Measurements from ENCODE around the gene SHH.

DNA sequence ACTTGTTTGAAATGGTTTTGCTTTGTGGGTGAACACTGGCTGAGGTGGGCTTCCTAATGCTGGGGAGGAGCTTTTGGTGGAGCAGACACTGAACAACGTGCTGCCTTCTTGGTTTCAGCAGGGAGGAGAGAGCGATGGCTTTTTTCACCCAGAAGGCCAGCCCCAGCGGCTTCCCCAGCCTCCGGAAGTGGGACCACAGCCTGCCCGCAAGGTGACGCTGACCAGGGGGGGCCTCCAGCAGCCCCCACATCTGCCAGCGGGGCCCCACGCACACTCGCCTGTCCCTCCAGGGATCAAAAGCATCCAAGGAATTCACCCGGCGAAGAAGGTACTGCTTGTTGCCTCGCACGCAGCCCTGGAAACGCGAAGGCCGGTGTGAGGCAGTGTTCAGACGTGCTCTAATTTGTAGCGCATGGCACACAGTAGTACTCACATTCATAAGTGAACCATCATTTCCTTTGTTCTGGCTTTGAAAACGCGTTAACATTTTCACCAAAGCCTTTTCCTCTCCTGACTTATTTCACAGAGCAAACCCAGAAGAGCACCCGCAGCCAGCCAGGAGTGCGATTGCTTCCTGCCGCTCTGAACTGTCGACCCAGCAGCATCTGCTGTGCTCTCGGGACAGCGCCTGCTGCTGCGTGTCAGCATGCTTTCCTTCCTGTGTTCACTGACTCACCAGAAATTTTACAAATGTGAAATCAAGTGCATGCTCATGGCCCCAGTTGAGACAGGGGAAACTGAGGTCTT, 48.4 kb downstream of the SHH start:
- no peak for TF ChIP-seq POLR2A (IDR thresholded peaks at IDR 0.05)
- TF ChIP-seq, protein P1, sequence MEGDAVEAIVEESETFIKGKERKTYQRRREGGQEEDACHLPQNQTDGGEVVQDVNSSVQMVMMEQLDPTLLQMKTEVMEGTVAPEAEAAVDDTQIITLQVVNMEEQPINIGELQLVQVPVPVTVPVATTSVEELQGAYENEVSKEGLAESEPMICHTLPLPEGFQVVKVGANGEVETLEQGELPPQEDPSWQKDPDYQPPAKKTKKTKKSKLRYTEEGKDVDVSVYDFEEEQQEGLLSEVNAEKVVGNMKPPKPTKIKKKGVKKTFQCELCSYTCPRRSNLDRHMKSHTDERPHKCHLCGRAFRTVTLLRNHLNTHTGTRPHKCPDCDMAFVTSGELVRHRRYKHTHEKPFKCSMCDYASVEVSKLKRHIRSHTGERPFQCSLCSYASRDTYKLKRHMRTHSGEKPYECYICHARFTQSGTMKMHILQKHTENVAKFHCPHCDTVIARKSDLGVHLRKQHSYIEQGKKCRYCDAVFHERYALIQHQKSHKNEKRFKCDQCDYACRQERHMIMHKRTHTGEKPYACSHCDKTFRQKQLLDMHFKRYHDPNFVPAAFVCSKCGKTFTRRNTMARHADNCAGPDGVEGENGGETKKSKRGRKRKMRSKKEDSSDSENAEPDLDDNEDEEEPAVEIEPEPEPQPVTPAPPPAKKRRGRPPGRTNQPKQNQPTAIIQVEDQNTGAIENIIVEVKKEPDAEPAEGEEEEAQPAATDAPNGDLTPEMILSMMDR (IDR thresholded peaks at IDR 0.05) = no peak
- peak in 1 of 2 donors; percentile 5 for TF ChIP-seq POLR2AphosphoS5 (IDR thresholded peaks at IDR 0.05)
- no peak for TF ChIP-seq EP300 (IDR thresholded peaks at IDR 0.05)

All from upper lobe of left lung (tissue), 4 donors.